ENCODE results near the gene RARS1. TPM values are rescaled to one million over a fixed set of nuclear protein-coding genes. Genes with fewer than 3 reads are reported as not detected.

RARS1 gene
- total RNA-seq (2014; rRNA removed; shearing (Covaris generic)) = 104 and 122 TPM in 2 replicates

DNA sequence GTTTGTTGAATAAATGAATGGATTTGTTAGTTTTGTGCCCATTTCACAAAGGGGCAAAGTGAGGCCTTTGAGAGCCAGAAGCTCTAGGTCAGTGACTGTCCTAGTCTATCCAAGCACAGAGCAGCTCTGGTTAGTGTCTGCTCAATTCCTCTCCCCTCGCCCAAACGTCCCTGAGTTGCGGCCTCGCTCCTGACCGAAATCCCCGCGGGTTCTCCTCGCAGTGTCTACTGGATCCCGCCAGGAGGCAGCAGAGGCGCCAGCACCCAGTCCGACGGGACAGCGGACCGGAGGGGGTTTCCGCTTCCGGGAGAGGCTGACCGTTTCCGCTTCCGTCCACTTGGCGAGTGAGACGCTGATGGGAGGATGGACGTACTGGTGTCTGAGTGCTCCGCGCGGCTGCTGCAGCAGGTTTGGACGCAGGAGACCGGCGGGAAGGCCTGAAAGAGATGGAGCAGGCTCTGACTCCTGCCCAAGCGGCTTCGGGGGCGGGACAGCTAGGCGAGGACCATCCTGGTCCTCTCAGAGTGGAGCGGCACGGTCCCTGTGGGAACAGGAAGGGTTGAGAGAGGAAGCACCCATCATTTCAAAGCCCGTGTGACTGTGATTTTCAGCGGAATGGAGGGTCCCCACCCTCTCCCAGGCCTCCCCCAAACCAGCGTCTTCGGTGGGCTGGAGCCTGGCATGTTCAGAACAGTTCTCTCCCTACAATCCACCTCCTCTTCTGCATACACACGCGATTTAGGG, at the start of gene RARS1:
Gene RARS1 (plus strand): TSS at position 336 of the 744 bp plus-strand sequence. CDS start 28 bp downstream, at position 364.
- Histone ChIP-seq H3K36me3 (replicated peaks; ENCODE audit: control insufficient read depth, insufficient read depth, low read length) (peaks cover 18% of the 10 kb centered on the region), H3K27me3 (ENCODE audit: control insufficient read depth, insufficient read depth, low read length) (no peaks in the 10 kb centered on the region), H3K4me3 (ENCODE audit: insufficient read depth, low read depth, low read length) (peak within 1 kb of the TSS; percentile 69)
- DNase-seq = peak; percentile 96

DNA sequence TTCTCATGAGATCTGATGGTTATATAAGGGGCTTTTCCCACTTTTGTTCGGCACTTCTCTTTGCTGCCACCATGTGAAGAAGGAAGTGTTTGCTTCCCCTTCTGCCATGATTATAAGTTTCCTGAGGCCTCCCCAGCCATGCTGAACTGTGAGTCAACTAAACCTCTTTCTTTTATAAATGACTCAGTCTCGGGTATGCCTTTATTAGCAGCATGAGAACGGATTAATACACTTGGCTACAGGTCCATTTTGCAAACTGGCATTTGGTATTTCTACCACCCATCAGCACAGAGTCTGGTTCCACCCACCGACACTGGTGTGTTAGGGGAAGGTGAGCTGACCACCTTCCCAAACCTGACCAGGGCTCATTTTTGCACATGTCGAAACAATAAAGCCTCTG, 47.9 kb upstream of the RARS1 start:
- Histone ChIP-seq H3K27me3 (ENCODE audit: control insufficient read depth, insufficient read depth, low read length) (no peaks in the 10 kb centered on the region), H3K36me3 (replicated peaks; ENCODE audit: control insufficient read depth, insufficient read depth, low read length) (peaks cover 5% of the 10 kb centered on the region), H3K4me3 (ENCODE audit: insufficient read depth, low read depth, low read length) (no peak overlapping the region)
- no peak for DNase-seq

DNA sequence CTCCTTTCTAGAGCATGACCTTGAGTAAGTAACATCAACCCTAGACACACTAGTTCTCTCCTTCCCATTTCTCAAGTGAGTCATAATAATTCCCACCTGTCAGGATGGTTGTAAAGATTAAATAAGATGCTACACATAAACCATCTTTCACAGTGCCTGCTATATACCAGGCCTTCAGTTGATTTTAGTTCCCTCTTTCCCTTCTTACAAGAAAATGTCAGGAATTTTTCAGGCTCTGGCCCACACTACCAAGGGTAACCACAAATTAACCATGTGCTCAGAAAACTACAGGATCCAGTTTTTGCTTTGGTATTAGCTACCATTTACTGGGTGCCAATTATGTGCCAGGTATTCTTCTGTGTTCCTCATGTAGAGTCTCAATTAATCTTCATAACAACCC, 42.7 kb upstream of the RARS1 start:
- no peak overlapping the region for H3K4me3 ChIP-seq (ENCODE audit: insufficient read depth, low read depth, low read length)
- no peak for DNase-seq
- H3K36me3 ChIP-seq (replicated peaks; ENCODE audit: control insufficient read depth, insufficient read depth, low read length) = peaks cover 1% of the 10 kb centered on the region
- H3K27me3 ChIP-seq (ENCODE audit: control insufficient read depth, insufficient read depth, low read length) = no peaks in the 10 kb centered on the region

DNA sequence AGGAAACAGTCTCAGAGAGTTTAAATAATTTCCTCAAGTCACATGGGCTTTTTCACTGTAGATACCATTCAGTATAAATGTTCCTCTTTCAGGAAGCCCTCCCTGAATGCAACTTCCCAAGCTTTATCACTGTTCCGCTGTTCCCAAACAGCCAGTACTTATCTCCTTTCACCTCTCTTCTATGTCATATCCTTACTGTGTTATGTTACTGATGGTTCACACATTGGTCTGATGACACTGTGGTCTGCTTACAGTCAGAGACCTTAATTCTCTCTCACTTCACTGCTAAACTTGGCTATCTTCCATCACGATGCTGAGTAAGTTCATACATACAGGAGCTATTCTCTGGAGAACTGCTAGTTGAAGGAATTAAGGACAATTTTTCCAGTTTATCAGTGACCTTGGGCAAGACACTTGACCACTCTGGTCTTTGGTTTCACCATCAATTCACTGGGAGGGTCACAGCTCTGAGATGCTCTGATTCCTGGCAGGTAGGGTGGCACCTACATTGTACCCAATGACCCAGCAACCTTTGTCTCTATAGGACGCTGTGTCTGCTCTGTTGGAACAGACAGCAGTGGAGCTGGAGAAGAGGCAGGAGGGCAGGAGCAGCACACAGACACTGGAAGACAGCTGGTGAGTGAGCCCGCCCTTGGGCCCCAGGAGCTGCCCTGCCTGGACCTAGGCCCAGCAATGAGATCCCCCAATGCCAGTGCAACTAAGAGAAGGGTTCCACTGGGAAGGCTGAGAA, 42.1 kb upstream of the RARS1 start:
- H3K36me3 ChIP-seq (replicated peaks; ENCODE audit: control insufficient read depth, insufficient read depth, low read length) = peaks cover 1% of the 10 kb centered on the region
- no peak overlapping the region for H3K4me3 ChIP-seq (ENCODE audit: insufficient read depth, low read depth, low read length)
- DNase-seq = no peak
- no peaks in the 10 kb centered on the region for H3K27me3 ChIP-seq (ENCODE audit: control insufficient read depth, insufficient read depth, low read length)

DNA sequence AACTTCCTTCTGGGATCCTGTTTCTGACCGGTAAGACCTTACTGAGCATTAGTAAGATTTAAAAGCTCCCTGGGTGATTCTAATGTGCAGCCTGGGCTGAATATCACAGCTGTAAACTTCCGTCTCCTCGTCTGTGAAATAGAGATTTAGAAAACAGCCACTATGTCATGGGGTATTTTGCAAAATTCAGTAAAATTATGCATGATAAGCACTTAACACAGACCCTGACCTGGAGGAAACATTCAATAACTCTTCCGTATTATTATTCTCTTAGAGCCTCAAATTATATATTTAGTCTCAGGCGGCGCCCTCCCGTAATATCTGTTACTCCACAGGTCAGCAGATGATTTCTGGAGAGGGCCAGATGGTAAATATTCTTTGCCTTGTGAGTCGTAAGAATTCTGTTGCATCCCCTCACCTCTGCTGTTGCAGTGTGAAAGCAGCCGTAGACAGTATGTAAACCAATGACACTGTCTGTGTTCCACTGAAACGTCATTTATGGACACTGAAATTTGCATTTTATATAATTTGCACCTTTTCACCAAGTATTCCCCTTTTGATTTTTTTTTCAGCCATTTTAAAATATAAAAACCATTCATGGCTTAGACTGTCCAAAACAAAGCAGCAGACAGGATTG, 39.2 kb upstream of the RARS1 start:
- Histone ChIP-seq H3K4me3 (ENCODE audit: insufficient read depth, low read depth, low read length) (no peak overlapping the region), H3K36me3 (replicated peaks; ENCODE audit: control insufficient read depth, insufficient read depth, low read length) (no peaks in the 10 kb centered on the region; the same call in none of the 2 replicates), H3K27me3 (ENCODE audit: control insufficient read depth, insufficient read depth, low read length) (no peaks in the 10 kb centered on the region)
- DNase-seq = no peak

DNA sequence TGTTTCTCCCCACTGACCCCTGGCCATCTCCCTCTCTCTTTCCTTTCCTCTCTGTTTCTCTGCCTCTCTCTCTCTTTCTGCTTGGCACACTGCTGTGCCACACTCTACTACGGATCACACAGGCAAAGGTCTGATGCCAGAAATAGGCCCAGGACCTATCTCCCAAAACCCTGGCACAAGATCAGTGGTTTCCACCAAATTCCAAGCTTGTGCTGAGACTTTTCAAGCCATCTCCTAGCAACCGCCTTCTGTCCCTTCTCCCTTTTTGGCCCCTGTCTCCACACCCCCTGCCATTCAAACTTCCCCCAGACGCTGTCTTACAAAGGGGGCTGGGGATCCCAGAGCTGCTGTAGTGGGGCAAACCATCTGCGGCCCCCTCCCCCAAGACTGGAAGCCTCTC, 38.5 kb upstream of the RARS1 start:
- H3K4me3 ChIP-seq (ENCODE audit: insufficient read depth, low read depth, low read length) = no peak overlapping the region
- no peaks in the 10 kb centered on the region for H3K27me3 ChIP-seq (ENCODE audit: control insufficient read depth, insufficient read depth, low read length)
- H3K36me3 ChIP-seq (replicated peaks; ENCODE audit: control insufficient read depth, insufficient read depth, low read length) = no peaks in the 10 kb centered on the region; the same call in none of the 2 replicates
- no peak for DNase-seq

DNA sequence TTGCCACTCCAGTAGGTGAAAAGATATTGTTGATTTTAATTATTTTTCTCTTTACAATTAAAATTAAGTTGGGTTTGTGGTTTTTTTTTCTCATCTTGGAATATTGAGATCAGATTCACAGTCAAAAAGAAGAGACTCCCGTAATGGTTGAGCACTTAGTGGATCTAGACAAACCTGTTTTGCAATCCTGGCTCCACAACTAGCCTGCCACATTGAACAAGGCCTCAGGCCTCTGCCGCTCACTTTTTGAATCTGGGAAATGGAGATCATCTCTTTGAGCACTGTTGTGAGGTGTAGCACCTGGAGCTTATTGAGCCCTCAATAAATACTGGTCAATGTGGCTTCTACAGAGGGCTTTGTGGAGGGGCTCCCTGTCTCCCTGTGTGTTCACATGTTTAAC, 37.1 kb upstream of the RARS1 start:
- no peaks in the 10 kb centered on the region; the same call in 1 of the 2 replicates for H3K36me3 ChIP-seq (replicated peaks; ENCODE audit: control insufficient read depth, insufficient read depth, low read length)
- no peak overlapping the region for H3K4me3 ChIP-seq (ENCODE audit: insufficient read depth, low read depth, low read length)
- no peaks in the 10 kb centered on the region for H3K27me3 ChIP-seq (ENCODE audit: control insufficient read depth, insufficient read depth, low read length)
- no peak for DNase-seq

DNA sequence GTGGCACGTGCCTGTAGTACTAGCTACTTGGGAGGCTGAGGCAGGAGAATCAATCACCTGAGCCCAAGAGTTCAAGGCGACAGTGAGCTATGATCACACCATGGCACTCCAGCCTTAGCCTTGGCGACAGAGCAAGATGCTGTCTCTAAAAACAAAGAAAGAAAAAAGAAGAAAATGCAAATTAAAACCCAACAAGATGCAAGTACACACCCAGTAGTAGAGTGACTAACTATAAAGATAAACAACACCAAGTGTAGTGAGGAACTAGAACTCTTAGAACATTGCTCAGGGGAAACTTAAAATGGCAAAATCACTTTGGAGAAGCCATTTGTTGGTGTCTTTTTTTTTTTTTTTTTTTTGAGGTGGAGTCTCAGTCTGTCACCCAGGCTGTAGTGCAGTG, 34.7 kb upstream of the RARS1 start:
- no peak overlapping the region for H3K4me3 ChIP-seq (ENCODE audit: insufficient read depth, low read depth, low read length)

DNA sequence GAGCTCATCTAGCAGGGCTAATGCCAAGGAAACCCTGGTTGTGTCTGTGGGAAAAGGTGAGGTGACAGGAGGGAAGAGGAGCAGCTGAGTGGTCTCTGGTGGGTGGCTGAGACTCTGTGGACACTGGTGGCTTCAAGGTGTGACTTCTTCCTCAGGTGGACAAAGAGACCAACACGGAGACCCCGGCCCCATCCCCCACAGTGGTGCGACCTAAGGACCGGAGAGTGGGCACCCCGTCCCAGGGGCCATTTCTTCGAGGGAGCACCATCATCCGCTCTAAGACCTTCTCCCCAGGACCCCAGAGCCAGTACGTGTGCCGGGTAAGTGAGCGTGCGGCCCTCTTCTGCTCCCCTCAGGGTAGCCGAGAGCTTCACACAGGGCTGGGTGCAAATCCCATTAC, 31.1 kb upstream of the RARS1 start:
- Histone ChIP-seq H3K27me3 (ENCODE audit: control insufficient read depth, insufficient read depth, low read length) (no peaks in the 10 kb centered on the region), H3K36me3 (replicated peaks; ENCODE audit: control insufficient read depth, insufficient read depth, low read length) (peaks cover 7% of the 10 kb centered on the region), H3K4me3 (ENCODE audit: insufficient read depth, low read depth, low read length) (no peak overlapping the region)
- DNase-seq = no peak

More for the DNA sequence above, 34.7 kb upstream of the RARS1 start:
- Histone ChIP-seq H3K27me3 (ENCODE audit: control insufficient read depth, insufficient read depth, low read length) (no peaks in the 10 kb centered on the region), H3K36me3 (replicated peaks; ENCODE audit: control insufficient read depth, insufficient read depth, low read length) (no peaks in the 10 kb centered on the region; the same call in 1 of the 2 replicates)
- no peak for DNase-seq

DNA sequence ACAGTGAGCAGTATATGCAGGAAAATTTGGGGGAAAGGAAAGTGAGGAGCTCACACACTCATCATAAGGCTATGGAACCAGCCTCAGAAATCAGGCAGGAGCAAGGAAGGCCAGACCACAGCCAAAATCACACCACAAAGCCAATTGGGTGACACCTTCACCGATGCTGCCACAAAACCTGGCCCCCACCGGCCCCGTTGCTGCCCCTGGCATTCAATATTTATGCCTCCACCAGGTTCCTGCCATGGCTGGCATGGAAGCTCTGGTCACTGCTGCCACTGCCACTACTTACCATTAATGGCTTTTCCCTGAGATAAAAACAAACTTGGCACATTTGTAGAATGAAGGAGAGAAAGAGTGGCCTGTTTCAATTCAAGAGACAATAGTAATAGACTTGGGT, 28.7 kb upstream of the RARS1 start:
- H3K36me3 ChIP-seq (replicated peaks; ENCODE audit: control insufficient read depth, insufficient read depth, low read length) = peaks cover 9% of the 10 kb centered on the region
- H3K4me3 ChIP-seq (ENCODE audit: insufficient read depth, low read depth, low read length) = no peak overlapping the region
- no peaks in the 10 kb centered on the region for H3K27me3 ChIP-seq (ENCODE audit: control insufficient read depth, insufficient read depth, low read length)

DNA sequence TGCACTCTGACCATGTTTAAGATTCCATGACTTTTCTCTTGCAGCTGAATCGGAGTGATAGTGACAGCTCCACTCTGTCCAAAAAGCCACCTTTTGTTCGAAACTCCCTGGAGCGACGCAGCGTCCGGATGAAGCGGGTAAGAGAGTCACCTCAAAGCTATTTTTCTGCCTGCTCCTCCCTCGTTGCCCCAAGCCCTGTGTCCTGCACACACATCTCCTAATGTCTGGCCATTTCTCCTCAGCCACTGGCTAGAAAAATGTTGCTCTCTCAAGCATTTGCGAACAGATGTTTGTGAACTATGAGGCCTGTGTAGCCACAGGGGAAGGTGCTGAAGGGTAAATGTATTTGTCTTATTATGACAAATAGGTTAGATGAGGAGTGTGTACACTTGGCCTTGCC, 25.7 kb upstream of the RARS1 start:
- H3K4me3 ChIP-seq (ENCODE audit: insufficient read depth, low read depth, low read length) = no peak overlapping the region
- H3K27me3 ChIP-seq (ENCODE audit: control insufficient read depth, insufficient read depth, low read length) = no peaks in the 10 kb centered on the region
- H3K36me3 ChIP-seq (replicated peaks; ENCODE audit: control insufficient read depth, insufficient read depth, low read length) = peaks cover 12% of the 10 kb centered on the region
- DNase-seq = no peak

More for the DNA sequence above, 28.7 kb upstream of the RARS1 start:
- DNase-seq = no peak

DNA sequence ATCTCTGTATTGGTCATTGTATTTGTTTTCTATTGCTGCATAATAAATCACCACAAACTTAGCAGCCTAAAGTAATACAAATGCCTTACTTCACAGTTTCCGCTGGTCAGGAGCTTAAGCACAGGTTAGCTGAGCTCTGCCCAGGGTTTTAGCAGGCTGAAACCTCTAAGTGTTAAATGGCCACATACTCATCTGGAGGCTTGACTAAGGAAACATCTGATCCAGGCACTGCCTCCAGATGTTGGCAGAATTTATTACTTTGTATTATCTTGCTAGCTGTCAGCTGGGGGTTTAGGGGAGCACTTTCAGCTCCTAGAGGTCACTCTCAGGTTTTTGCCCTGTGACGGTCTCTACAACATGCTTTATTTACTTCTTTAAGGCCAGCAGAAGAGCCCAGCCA, 23.2 kb upstream of the RARS1 start:
- no peak overlapping the region for H3K4me3 ChIP-seq (ENCODE audit: insufficient read depth, low read depth, low read length)
- DNase-seq = no peak
- peaks cover 7% of the 10 kb centered on the region for H3K36me3 ChIP-seq (replicated peaks; ENCODE audit: control insufficient read depth, insufficient read depth, low read length)
- no peaks in the 10 kb centered on the region for H3K27me3 ChIP-seq (ENCODE audit: control insufficient read depth, insufficient read depth, low read length)

DNA sequence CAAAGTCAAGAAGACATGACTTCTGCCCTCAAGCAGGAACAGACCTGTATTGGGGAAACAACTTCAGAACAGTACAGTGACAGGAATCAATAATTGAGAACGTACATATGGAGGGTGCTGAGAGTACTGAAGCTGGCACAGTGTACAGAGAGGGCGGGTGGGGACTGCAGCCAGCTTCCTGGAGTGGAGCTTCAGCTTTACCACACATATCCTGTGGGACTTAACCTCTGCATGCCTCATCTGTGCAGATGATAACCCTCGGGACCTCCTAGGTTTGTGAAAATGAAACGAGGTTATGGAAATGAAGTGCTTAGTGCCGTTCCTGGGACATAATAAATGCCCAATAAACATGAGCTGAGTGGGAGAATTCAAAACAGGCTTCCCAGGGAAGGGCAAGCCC, 22.1 kb upstream of the RARS1 start:
- no peak for DNase-seq
- peaks cover 7% of the 10 kb centered on the region for H3K36me3 ChIP-seq (replicated peaks; ENCODE audit: control insufficient read depth, insufficient read depth, low read length)
- H3K27me3 ChIP-seq (ENCODE audit: control insufficient read depth, insufficient read depth, low read length) = no peaks in the 10 kb centered on the region
- H3K4me3 ChIP-seq (ENCODE audit: insufficient read depth, low read depth, low read length) = no peak overlapping the region

DNA sequence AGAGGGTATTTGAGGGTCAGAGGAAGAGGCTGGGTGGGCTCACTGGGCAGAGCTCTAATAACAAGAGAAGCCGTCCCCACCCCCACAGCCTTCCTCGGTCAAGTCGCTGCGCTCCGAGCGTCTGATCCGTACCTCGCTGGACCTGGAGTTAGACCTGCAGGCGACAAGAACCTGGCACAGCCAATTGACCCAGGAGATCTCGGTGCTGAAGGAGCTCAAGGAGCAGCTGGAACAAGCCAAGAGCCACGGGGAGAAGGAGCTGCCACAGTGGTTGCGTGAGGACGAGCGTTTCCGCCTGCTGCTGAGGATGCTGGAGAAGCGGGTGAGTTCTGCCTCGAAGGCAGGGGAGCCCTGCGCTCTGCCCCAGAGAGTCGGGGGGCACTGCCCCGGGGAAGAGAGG, 21.6 kb upstream of the RARS1 start:
- Histone ChIP-seq H3K4me3 (ENCODE audit: insufficient read depth, low read depth, low read length) (no peak overlapping the region), H3K27me3 (ENCODE audit: control insufficient read depth, insufficient read depth, low read length) (no peaks in the 10 kb centered on the region), H3K36me3 (replicated peaks; ENCODE audit: control insufficient read depth, insufficient read depth, low read length) (peaks cover 7% of the 10 kb centered on the region)
- no peak for DNase-seq

Data from H7 (cell line).